GM21529 (cell line): ENCODE results near the gene NDST4.
A peak's percentile ranks its signal among the peaks of the same experiment; 100 is the strongest.

Source experiments
- ATAC-seq: cut with Tn5 transposase; IDR thresholded peaks from one replicate; pipeline ENCODE4 v1.9.1; 2021; ENCODE audit not compliant: unreplicated experiment

NDST4 gene

DNA sequence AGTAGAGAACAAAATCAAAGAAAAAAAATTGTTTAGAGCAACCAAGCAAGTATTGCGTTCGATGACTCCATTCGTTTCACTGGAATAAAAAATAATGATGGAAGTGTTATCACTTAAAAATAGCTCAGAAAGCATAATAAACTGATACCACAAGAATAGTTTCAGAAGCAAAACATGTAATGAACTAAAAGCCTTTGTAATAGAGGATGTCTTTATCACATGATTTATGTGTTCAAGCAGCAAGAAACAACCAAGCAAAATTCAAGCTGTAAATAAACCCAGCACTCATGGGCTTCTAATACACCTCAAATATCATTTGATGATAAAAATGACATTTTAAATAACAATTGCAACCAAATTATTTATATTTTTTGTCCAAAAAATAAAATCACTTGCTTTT is 192.2 kb downstream of the NDST4 start:
- ATAC-seq, result no peak

- ATAC-seq, result no peak
These were observed 202.3 kb downstream of the NDST4 start for GRCh38 chr4:114911111-114911510.

DNA sequence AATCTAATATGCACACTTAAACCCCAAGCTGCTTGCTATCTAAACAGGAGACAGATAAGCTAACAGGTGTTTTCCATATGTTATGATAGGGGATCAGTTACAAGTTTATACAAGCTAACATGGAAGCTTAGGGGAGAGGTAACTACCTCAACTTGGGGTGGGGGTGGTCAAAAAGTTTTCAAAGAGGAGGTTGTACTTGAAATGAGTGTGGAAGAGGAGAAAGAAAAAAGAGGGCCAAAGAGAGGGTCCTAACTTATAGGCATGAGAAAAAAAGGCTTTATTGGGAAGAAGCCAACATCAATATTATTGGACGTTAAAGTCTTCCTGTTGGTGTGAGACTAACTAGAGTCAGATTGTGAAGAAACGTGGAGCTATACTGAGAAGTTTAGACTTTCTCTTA is 205.9 kb downstream of the NDST4 start:
- ATAC-seq, result no peak

DNA sequence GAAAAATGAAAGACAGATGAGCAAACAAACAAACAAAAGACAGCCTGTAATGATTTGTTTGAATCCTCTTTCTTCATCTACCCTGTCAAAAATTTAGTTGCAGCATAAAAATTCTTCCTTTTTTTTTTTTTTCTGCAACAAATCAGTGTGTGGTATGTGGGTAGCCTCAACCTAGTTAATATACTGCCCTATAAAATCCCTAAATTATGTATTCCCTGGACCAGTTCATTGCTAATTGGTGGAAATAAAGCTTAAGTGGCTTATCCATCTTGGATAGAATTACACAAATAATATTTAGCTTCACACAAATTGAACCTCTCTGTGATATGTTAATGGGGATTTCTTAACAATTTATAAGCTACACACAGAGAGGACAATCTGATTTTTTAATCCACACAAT is 208.4 kb downstream of the NDST4 start:
- no peak for ATAC-seq

DNA sequence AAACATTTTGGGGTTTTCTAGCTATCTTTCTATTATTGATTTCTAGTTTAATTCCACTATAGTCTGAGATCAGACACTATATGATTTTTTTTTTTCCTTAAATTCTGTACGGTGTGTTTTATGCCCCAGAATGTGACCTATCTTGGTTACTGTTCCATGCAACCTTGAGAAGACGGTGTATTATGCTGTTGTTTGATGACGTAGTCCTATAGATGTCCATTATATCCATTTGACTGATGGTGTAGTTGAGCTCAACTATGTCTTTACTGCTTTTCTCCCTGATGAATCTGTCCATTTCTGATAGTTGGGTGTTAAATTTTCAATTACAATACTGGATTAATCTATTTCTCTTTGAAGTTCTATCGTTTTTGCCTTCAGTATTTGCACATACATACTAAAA is 212.5 kb downstream of the NDST4 start:
- ATAC-seq, result no peak

GRCh38 chr4:114890773-114891172 is 222.6 kb downstream of the NDST4 start:
- ATAC-seq, result no peak

GRCh38 chr4:114886761-114887160 is 226.7 kb downstream of the NDST4 start:
- no peak for ATAC-seq

DNA sequence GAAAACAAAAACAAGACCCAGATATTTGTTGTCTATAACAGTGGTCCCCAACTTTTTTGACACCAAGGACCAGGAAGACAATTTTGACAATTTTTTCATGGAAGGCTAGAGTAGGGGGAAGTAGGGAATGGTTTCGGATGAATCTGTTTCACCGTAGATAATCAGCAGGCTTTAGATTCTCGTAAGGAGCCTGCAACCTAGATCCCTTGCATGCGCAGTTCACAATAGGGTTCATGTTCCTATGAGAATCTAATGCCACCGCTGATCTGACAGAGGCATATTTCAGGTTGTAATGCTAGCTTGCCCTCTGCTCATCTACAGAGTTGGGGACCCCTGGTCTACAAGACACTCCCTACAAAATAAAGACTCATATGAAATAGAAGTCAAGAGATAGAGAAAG is 229.8 kb downstream of the NDST4 start:
- ATAC-seq, result no peak

GRCh38 chr4:114879916-114880669 is 233.3 kb downstream of the NDST4 start:
- no peak for ATAC-seq

DNA sequence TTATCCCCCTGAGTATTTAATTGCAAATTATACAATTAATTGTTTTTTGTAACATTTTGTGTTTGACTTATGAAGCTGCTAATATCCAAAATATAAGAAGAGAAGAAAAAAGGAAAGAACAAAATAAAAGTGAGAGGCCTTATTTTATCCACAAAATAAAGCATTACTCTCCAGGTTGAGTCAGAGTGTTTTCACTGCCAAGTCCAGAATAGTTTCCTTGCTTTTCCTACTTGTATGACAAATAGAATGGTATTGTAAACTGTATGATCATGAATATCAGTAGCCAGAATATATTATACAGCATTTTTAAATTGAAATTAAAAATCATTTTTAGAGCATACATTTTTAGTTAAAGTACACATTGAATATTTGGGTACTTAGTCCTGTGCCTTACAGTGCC is 237.8 kb downstream of the NDST4 start:
- no peak for ATAC-seq

DNA sequence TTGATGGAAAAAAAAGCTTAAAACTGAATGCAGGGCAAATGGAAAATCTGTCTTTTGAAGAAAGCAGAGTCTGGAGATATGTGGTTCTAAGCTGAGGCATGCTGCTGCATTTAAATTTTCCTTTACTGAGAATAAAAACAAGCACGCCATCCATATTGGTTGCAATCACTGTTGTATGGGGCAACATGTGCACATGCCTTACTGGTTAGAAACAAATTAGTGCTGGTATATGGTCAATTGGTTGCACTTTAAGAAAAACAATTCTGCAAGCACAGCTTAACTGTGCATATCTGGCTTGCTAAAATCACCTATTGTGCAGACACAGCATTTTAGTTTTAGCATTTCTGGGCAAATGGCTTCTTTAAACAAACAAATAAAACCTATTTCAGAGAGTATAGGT is 239.1 kb downstream of the NDST4 start:
- no peak for ATAC-seq

DNA sequence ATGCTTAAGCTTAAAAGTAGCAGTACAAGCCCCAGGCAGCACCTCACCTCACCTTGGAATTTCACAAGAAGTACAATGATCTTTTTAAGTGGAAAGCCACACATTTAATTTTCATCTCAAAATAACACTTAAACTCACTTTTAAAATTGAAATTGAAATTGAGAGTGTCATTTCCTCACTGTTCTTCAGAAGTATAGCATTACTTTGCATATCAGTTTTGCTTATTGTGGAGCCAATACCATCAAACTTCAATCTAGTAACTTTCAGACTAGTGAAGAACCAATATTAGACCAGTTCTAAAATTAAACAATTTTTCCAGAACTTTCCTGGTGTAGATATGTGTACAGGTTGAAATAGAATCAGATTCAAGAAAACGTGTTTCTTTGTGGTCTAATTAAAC is 242.4 kb downstream of the NDST4 start:
- peak; percentile 39 for ATAC-seq

- ATAC-seq, result no peak
These were observed 246.3 kb downstream of the NDST4 start for GRCh38 chr4:114866901-114867670.

DNA sequence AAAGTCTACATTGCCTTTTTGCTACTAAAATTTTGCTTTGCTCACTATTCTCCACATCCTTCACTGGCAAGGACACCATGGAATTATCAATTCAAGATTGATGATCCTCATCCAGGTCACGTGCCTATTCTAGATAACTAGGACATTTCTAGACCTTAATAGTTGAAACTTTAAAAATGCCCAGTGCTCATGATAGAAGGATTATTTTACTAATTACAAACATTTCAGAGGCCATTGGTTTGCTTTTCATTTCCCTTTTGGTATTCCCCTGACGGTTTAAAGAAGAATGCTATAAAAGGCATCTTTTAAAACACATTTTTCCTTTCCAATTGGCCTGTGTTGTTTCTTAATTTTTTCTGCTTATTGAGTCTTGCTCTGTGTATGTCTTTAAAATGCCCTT is 249.4 kb downstream of the NDST4 start:
- no peak for ATAC-seq

DNA sequence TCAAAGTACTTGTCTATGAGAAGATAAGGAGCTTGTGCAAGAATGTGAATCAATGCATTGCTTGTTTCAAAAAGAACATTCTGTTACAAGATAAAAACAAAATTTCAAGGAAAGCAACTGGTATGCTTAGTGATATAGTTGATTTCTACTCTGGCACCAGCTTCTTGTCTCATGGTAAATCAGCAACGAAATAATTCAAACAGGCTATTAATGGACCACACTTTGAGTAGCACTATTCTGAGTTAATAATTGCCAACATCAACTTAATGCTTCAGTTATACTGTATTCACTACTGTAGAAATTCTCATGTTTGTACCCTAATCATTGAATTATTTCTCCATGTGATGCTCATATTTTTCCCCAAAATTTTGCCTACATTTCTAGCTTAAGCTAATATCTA is 252.6 kb downstream of the NDST4 start:
- ATAC-seq, result no peak

GRCh38 chr4:114857831-114858230 is 255.6 kb downstream of the NDST4 start:
- ATAC-seq, result no peak

DNA sequence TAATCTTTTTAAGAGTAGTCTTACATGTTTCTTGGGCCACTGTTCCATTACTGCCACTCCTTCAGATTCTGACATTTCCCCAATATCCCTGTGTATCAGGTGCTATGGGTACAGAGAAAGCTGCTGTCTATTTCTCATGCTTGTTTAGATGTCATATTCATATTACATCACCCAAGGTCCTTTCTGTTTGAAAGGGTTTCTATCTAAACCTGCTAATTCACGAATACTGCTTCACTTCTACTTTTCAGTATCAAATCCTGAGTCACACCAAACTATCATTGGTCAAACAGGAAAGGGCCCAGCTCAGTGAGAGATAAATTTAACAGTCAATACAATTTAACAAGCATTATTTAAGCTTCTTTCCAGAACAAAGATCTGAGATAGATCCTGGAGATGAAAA is 273.4 kb downstream of the NDST4 start:
- no peak for ATAC-seq

DNA sequence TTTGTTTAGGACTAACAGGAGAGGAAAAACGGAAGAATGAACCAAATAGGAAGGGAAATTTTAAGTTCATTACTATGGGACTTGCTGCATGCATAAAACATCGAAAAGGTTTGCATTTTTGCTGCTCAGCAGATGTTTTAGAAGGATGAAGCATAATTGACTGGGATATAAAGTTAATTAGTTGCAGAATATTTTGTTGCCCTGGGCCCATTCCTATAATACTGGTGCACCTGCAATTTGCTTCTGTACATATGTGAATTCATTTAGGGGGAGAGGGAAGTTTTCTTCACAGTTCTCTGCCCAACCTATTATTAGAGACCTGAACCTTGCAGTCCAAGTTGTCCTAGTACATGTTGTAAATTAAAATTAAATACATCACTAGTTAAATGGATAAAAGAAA is 282.8 kb downstream of the NDST4 start:
- ATAC-seq, result no peak

GRCh38 chr4:114827651-114828050 is 285.8 kb downstream of the NDST4 start:
- no peak for ATAC-seq

DNA sequence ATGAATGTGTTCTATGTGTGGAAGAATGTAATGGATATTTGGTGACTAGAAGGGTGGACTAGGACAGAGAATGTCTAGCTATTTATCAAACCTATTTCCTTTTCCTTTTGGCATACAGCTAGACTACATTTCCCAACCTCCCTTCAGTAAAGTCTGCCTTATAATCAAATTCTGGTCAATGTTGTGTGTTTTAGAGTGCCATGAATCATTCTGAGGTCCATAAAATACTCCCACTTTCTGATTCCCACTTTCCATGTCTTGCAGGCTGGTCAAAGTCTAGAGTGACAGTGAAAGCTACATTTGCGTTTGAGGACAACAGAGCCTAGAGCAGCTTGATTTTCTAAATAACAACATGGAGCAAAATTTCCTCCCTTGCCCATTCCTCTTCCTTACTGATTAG is 297.7 kb downstream of the NDST4 start:
- ATAC-seq, result no peak

- no peak for ATAC-seq
These were observed 299.5 kb downstream of the NDST4 start for GRCh38 chr4:114813961-114814360.

GRCh38 chr4:114811564-114812301 is 301.7 kb downstream of the NDST4 start:
- ATAC-seq, result no peak
